ENCODE results near the gene ZNF217. TPM values are rescaled to one million over a fixed set of nuclear protein-coding genes. Genes with fewer than 3 reads are reported as not detected.
A peak's percentile ranks its signal among the peaks of the same experiment; 100 is the strongest.
"Not testable (repeated sequence)": the region's sequence is repeated elsewhere in the genome, so short reads cannot be mapped to it uniquely, and the experiment has no call there.

Gene ZNF217
- total RNA-seq, 2 donors from 2014 or later, result 17.4 to 27.7 TPM

GRCh38 chr20:53623454-53624211 lies 30.0 kb upstream of the ZNF217 start:
- Histone ChIP-seq H3K4me3 (no peak overlapping the region), H3K36me3 (replicated peaks in 1 of 2; ENCODE audit: insufficient read depth in 1 of 2, low read depth in 2 of 2) (no peaks in the 10 kb centered on the region), H3K9me3 (no peaks in the 10 kb centered on the region), H3K4me1 (peaks cover 39% of the 10 kb centered on the region), H3K27me3 (no peaks in the 10 kb centered on the region), H3K27ac (peak overlapping the region; percentile 86 to 99 (median 91))
- 0% methylated on average over 13 of the region's 13 CpGs for WGBS, 2 donors
- DNase-seq (peak; percentile 67 to 82 (median 78)), ATAC-seq (peak; percentile 71)
- intact Hi-C loops (cut with DNase I), result no loop called here
- no peak for TF ChIP-seq CTCF (IDR thresholded peaks at IDR 0.05)
- peak in 2 of 3 donors; percentile 46 to 51 for TF ChIP-seq POLR2A (IDR thresholded peaks at IDR 0.05)

GRCh38 chr20:53623134-53623453 lies 29.5 kb upstream of the ZNF217 start:
- whole genome bisulfite sequencing, 2 donors, result 0 to 2% methylated on average over 3 of the region's 3 CpGs
- peaks cover 39% of the 10 kb centered on the region for H3K4me1 ChIP-seq
- no peaks in the 10 kb centered on the region for H3K9me3 ChIP-seq
- intact Hi-C loops (cut with DNase I), result no loop called here
- H3K27ac ChIP-seq, result peak overlapping the region; percentile 86 to 99 (median 91)
- H3K36me3 ChIP-seq (replicated peaks in 1 of 2; ENCODE audit: insufficient read depth in 1 of 2, low read depth in 2 of 2), result no peaks in the 10 kb centered on the region
- ATAC-seq, result peak; percentile 2
- no peak for DNase-seq
- H3K27me3 ChIP-seq, result no peaks in the 10 kb centered on the region
- TF ChIP-seq POLR2A (IDR thresholded peaks at IDR 0.05) (no peak), CTCF (IDR thresholded peaks at IDR 0.05) (peak in 1 of 7 experiments; percentile 10)
- H3K4me3 ChIP-seq, result no peak overlapping the region

GRCh38 chr20:53622247-53623133 lies 28.9 kb upstream of the ZNF217 start:
- peak in 2 of 4 donors; percentile 27 to 47 for DNase-seq
- H3K9me3 ChIP-seq, result no peaks in the 10 kb centered on the region
- 23 to 24% methylated on average over 7 of the region's 7 CpGs for WGBS, 2 donors
- H3K4me1 ChIP-seq, result peaks cover 39% of the 10 kb centered on the region
- no peaks in the 10 kb centered on the region for H3K27me3 ChIP-seq
- peak overlapping the region; percentile 88 to 99 (median 91) for H3K27ac ChIP-seq
- ATAC-seq, result peak; percentile 19
- no peak overlapping the region for H3K4me3 ChIP-seq
- H3K36me3 ChIP-seq (replicated peaks in 1 of 2; ENCODE audit: insufficient read depth in 1 of 2, low read depth in 2 of 2), result no peaks in the 10 kb centered on the region
- intact Hi-C loops (cut with DNase I), result no loop called here
- no peak for TF ChIP-seq POLR2A (IDR thresholded peaks at IDR 0.05)
- no peak for TF ChIP-seq CTCF (IDR thresholded peaks at IDR 0.05)

GRCh38 chr20:53621482-53622246 lies 28.0 kb upstream of the ZNF217 start:
- TF ChIP-seq POLR2A (IDR thresholded peaks at IDR 0.05), result peak in 2 of 3 donors; percentile 21 to 23
- TF ChIP-seq CTCF (IDR thresholded peaks at IDR 0.05), result no peak
- Histone ChIP-seq H3K27me3 (no peaks in the 10 kb centered on the region), H3K9me3 (no peaks in the 10 kb centered on the region), H3K27ac (peak overlapping the region; percentile 88 to 99 (median 91)), H3K4me3 (no peak overlapping the region), H3K36me3 (replicated peaks in 1 of 2; ENCODE audit: insufficient read depth in 1 of 2, low read depth in 2 of 2) (no peaks in the 10 kb centered on the region), H3K4me1 (peaks cover 39% of the 10 kb centered on the region)
- DNase-seq, result peak; percentile 52 to 72 (median 60)
- WGBS, 2 donors, result 5 to 16% methylated on average over 9 of the region's 9 CpGs
- peak; percentile 75 for ATAC-seq
- intact Hi-C loops (cut with DNase I), result no loop called here

GRCh38 chr20:53618490-53619000 lies 24.9 kb upstream of the ZNF217 start:
- peak overlapping the region in 3 of 4 donors; percentile 26 to 52 (median 48) for H3K27ac ChIP-seq
- 94 to 95% methylated on average over 9 to 12 of the region's 12 CpGs for WGBS, 2 donors
- H3K36me3 ChIP-seq (replicated peaks in 1 of 2; ENCODE audit: insufficient read depth in 1 of 2, low read depth in 2 of 2); H3K4me3 ChIP-seq; intact Hi-C loops (cut with DNase I); DNase-seq; H3K27me3 ChIP-seq; ATAC-seq; H3K9me3 ChIP-seq: not testable (repeated sequence)
- peaks cover 28% of the 10 kb centered on the region for H3K4me1 ChIP-seq

All from body of pancreas (tissue), 4 donors.